GM12875 (cell line): Measurements from ENCODE around the gene PPEF1.

Source experiments
- H3K4me3 ChIP-seq: one replicate; pipeline ENCODE4 v1.5.1; 2011; ENCODE audit warnings: low read depth, low read length, control low read depth
- CTCF ChIP-seq: IDR thresholded peaks from 2 replicates; pipeline ENCODE4 v1.5.1; 2011; ENCODE audit warnings: low read depth, mild to moderate bottlenecking, control low read depth, inconsistent platforms, low read length, moderate library complexity, borderline replicate concordance; ENCODE audit not compliant: insufficient read depth

The PPEF1 gene

GRCh38 chrX:18769812-18770573 is 62.5 kb downstream of the PPEF1 start:
- 0 out of 2 replicates have a peak, but pooled peaks have one; percentile 11 for TF ChIP-seq CTCF
- H3K4me3 ChIP-seq = no peak overlapping the region

- no peak overlapping the region for H3K4me3 ChIP-seq
- TF ChIP-seq CTCF = no peak
Observed at GRCh38 chrX:18789916-18790315, 82.5 kb downstream of the PPEF1 start.

GRCh38 chrX:18792828-18793227 is 85.4 kb downstream of the PPEF1 start:
- TF ChIP-seq CTCF = no peak
- H3K4me3 ChIP-seq = no peak overlapping the region

- H3K4me3 ChIP-seq = no peak overlapping the region
- no peak for TF ChIP-seq CTCF
Observed at GRCh38 chrX:18793601-18794089, 86.2 kb downstream of the PPEF1 start.

GRCh38 chrX:18797141-18797540 is 89.7 kb downstream of the PPEF1 start:
- no peak for TF ChIP-seq CTCF

GRCh38 chrX:18799911-18800310 is 92.5 kb downstream of the PPEF1 start:
- H3K4me3 ChIP-seq = no peak overlapping the region
- TF ChIP-seq CTCF = no peak

More at GRCh38 chrX:18797141-18797540, 89.7 kb downstream of the PPEF1 start:
- no peak overlapping the region for H3K4me3 ChIP-seq

- no peak overlapping the region for H3K4me3 ChIP-seq
Observed at GRCh38 chrX:18809641-18810040, 102.2 kb downstream of the PPEF1 start.

More at GRCh38 chrX:18809641-18810040, 102.2 kb downstream of the PPEF1 start:
- no peak for TF ChIP-seq CTCF
